ENCODE measurements around the gene CYP4B1. TPM values are rescaled to one million over a fixed set of nuclear protein-coding genes. Genes with fewer than 3 reads are reported as not detected.

CYP4B1 gene
- total RNA-seq, 1 experiment from 2014 or later: not detected

DNA sequence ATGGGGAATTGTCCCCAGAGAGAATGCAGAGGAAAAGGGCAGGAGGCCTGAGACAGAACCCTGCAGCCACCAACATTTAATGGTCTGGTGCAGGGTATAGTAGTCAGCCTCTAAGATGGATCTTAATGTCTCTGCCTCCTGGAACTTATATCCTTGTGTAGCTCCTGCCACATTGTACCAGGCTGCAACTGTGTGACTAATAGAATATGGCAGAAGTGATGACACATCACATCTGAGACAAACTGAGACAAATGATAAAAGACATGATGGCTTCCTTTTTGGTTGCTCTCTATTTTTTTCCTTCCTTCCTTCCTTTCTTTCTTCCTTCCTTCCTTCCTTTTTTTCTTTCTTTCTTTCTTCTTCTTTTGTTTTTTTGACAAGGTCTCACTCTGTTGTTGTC is 37.1 kb upstream of the CYP4B1 start:
- H3K79me2 ChIP-seq (ENCODE audit: insufficient read depth, low read length): no peaks in the 10 kb centered on the region
- peaks cover 0 to 17% of the 10 kb centered on the region in 2 experiments; a peak in 4 of 5 replicates for H3K9me3 Mint-ChIP-seq
- no peaks in the 10 kb centered on the region for H3K23me2 ChIP-seq (ENCODE audit: insufficient read length, low read depth, low read length, poor library complexity, severe bottlenecking)
- H3K18ac ChIP-seq (ENCODE audit: insufficient read length, low read depth, low read length): no peak overlapping the region
- H3K9ac ChIP-seq (ENCODE audit: extremely low read depth, insufficient read length, low read length): no peak overlapping the region
- TF ChIP-seq, protein P1, sequence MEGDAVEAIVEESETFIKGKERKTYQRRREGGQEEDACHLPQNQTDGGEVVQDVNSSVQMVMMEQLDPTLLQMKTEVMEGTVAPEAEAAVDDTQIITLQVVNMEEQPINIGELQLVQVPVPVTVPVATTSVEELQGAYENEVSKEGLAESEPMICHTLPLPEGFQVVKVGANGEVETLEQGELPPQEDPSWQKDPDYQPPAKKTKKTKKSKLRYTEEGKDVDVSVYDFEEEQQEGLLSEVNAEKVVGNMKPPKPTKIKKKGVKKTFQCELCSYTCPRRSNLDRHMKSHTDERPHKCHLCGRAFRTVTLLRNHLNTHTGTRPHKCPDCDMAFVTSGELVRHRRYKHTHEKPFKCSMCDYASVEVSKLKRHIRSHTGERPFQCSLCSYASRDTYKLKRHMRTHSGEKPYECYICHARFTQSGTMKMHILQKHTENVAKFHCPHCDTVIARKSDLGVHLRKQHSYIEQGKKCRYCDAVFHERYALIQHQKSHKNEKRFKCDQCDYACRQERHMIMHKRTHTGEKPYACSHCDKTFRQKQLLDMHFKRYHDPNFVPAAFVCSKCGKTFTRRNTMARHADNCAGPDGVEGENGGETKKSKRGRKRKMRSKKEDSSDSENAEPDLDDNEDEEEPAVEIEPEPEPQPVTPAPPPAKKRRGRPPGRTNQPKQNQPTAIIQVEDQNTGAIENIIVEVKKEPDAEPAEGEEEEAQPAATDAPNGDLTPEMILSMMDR (conservative IDR thresholded peaks at IDR 0.05): no peak
- H4K91ac ChIP-seq (ENCODE audit: insufficient read length, low read depth, low read length): no peak overlapping the region
- no peak overlapping the region for H3K27ac Mint-ChIP-seq
- no peak for DNase-seq
- H3K56ac ChIP-seq (ENCODE audit: insufficient read length, low read depth, low read length): no peak overlapping the region
- H2AK5ac ChIP-seq (ENCODE audit: insufficient read length, low read length): no peak overlapping the region
- H4K8ac ChIP-seq (replicated peaks; ENCODE audit: insufficient read length, low read depth, low read length): no peak overlapping the region
- H3K4me3 Mint-ChIP-seq: no peak overlapping the region
- no peak overlapping the region for H3K14ac ChIP-seq (ENCODE audit: insufficient read depth, low read length)
- no peak overlapping the region for H2AFZ ChIP-seq (ENCODE audit: low read length)
- peaks cover 9% of the 10 kb centered on the region; the same call in 1 of the 2 replicates for H3K4me1 ChIP-seq (ENCODE audit: insufficient read depth, low read length)
- no peak overlapping the region for H3K23ac ChIP-seq (ENCODE audit: insufficient read length, low read depth, low read length)
- no peak overlapping the region for H4K5ac ChIP-seq (ENCODE audit: insufficient read length, low read depth, low read length)
- no peak overlapping the region for H2BK120ac ChIP-seq (ENCODE audit: low read depth, low read length, poor library complexity, severe bottlenecking)
- H3T11ph ChIP-seq (ENCODE audit: low read length): no peak overlapping the region
- no peaks in the 10 kb centered on the region; a peak in 1 of 7 replicates for H3K36me3 Mint-ChIP-seq (ENCODE audit: insufficient read depth in 1 of 3, low read depth in 3 of 3)
- H3K27ac ChIP-seq (ENCODE audit: insufficient read length, low read depth, low read length): no peak overlapping the region
- H4K20me1 ChIP-seq (ENCODE audit: control insufficient read depth, insufficient read depth, insufficient read length): no peaks in the 10 kb centered on the region
- H3K27me3 ChIP-seq (ENCODE audit: insufficient read depth, low read length): no peaks in the 10 kb centered on the region
- H3K4me2 ChIP-seq (ENCODE audit: insufficient read depth, insufficient read length, low read length): no peak overlapping the region
- H3K27me3 Mint-ChIP-seq (ENCODE audit: low read depth): peaks cover 13% of the 10 kb centered on the region
- no peaks in the 10 kb centered on the region for H3K9me3 ChIP-seq (ENCODE audit: control insufficient read depth, low read depth, low read length)
- no peaks in the 10 kb centered on the region for H3K79me1 ChIP-seq (ENCODE audit: insufficient read depth, low read depth, low read length, poor library complexity, severe bottlenecking)
- H2BK15ac ChIP-seq (ENCODE audit: low read depth, low read length): no peak overlapping the region
- no peak overlapping the region for H2BK5ac ChIP-seq (ENCODE audit: insufficient read length, low read length)
- H3K4me1 Mint-ChIP-seq: peaks cover 18 to 19% of the 10 kb centered on the region in 2 experiments
- no peak overlapping the region for H2BK12ac ChIP-seq (ENCODE audit: insufficient read length, low read depth, low read length)
- H2BK20ac ChIP-seq (ENCODE audit: low read depth, low read length, poor library complexity, severe bottlenecking): no peak overlapping the region
- no peak overlapping the region for H3K4ac ChIP-seq (ENCODE audit: low read depth, low read length)
